ENCODE data around the gene CD8A.

The CD8A gene

GRCh38 chr2:86800856-86801567 is 10.3 kb upstream of the CD8A start:
- no peaks in the 10 kb centered on the region for H3K4me1 ChIP-seq (ENCODE audit: insufficient read depth, low read length)
- peaks cover 13% of the 10 kb centered on the region for H3K27me3 ChIP-seq (ENCODE audit: insufficient read depth, low read length)
- peaks cover 10% of the 10 kb centered on the region for H3K9me3 ChIP-seq (ENCODE audit: low read length)
- H2AFZ ChIP-seq (ENCODE audit: low read depth, low read length) = no peak overlapping the region
- no peaks in the 10 kb centered on the region for H3K36me3 ChIP-seq (ENCODE audit: insufficient read depth, low read length)
- H3K4me3 ChIP-seq (ENCODE audit: low read length) = no peak overlapping the region

- H3K36me3 ChIP-seq (ENCODE audit: insufficient read depth, low read length) = no peaks in the 10 kb centered on the region
- no peak overlapping the region for H3K4me3 ChIP-seq (ENCODE audit: low read length)
- peaks cover 10% of the 10 kb centered on the region for H3K9me3 ChIP-seq (ENCODE audit: low read length)
- H3K4me1 ChIP-seq (ENCODE audit: insufficient read depth, low read length) = peaks cover 4% of the 10 kb centered on the region
- H3K27me3 ChIP-seq (ENCODE audit: insufficient read depth, low read length) = peaks cover 57% of the 10 kb centered on the region
- no peak overlapping the region for H2AFZ ChIP-seq (ENCODE audit: low read depth, low read length)
Measured at GRCh38 chr2:86794861-86795260, 4.1 kb upstream of the CD8A start.

GRCh38 chr2:86793752-86794151 is 3.0 kb upstream of the CD8A start:
- H3K4me1 ChIP-seq (ENCODE audit: insufficient read depth, low read length) = peaks cover 4% of the 10 kb centered on the region
- no peak overlapping the region for H2AFZ ChIP-seq (ENCODE audit: low read depth, low read length)
- peaks cover 10% of the 10 kb centered on the region for H3K9me3 ChIP-seq (ENCODE audit: low read length)
- peaks cover 69% of the 10 kb centered on the region for H3K27me3 ChIP-seq (ENCODE audit: insufficient read depth, low read length)
- no peak overlapping the region for H3K4me3 ChIP-seq (ENCODE audit: low read length)
- no peaks in the 10 kb centered on the region for H3K36me3 ChIP-seq (ENCODE audit: insufficient read depth, low read length)

GRCh38 chr2:86791573-86791972 is 860 bp upstream of the CD8A start:
- no peak overlapping the region for H3K4me3 ChIP-seq (ENCODE audit: low read length)
- H3K27me3 ChIP-seq (ENCODE audit: insufficient read depth, low read length) = peaks cover 78% of the 10 kb centered on the region
- H2AFZ ChIP-seq (ENCODE audit: low read depth, low read length) = no peak overlapping the region
- peaks cover 2% of the 10 kb centered on the region for H3K9me3 ChIP-seq (ENCODE audit: low read length)
- H3K36me3 ChIP-seq (ENCODE audit: insufficient read depth, low read length) = no peaks in the 10 kb centered on the region
- peaks cover 4% of the 10 kb centered on the region for H3K4me1 ChIP-seq (ENCODE audit: insufficient read depth, low read length)

- no peaks in the 10 kb centered on the region for H3K9me3 ChIP-seq (ENCODE audit: low read length)
- no peak overlapping the region for H3K4me3 ChIP-seq (ENCODE audit: low read length)
- H2AFZ ChIP-seq (ENCODE audit: low read depth, low read length) = no peak overlapping the region
- H3K4me1 ChIP-seq (ENCODE audit: insufficient read depth, low read length) = peaks cover 4% of the 10 kb centered on the region
- H3K27me3 ChIP-seq (ENCODE audit: insufficient read depth, low read length) = peaks cover 87% of the 10 kb centered on the region
- no peaks in the 10 kb centered on the region for H3K36me3 ChIP-seq (ENCODE audit: insufficient read depth, low read length)
Measured at GRCh38 chr2:86790134-86790675, 508 bp downstream of the CD8A start.

- H3K4me1 ChIP-seq (ENCODE audit: insufficient read depth, low read length) = peaks cover 4% of the 10 kb centered on the region
- H3K9me3 ChIP-seq (ENCODE audit: low read length) = no peaks in the 10 kb centered on the region
- peaks cover 82% of the 10 kb centered on the region for H3K27me3 ChIP-seq (ENCODE audit: insufficient read depth, low read length)
- H2AFZ ChIP-seq (ENCODE audit: low read depth, low read length) = no peak overlapping the region
- no peak overlapping the region for H3K4me3 ChIP-seq (ENCODE audit: low read length)
- no peaks in the 10 kb centered on the region for H3K36me3 ChIP-seq (ENCODE audit: insufficient read depth, low read length)
Measured at GRCh38 chr2:86789687-86790133, 1.0 kb downstream of the CD8A start.

- H3K27me3 ChIP-seq (ENCODE audit: insufficient read depth, low read length) = peaks cover 79% of the 10 kb centered on the region
- peaks cover 4% of the 10 kb centered on the region for H3K4me1 ChIP-seq (ENCODE audit: insufficient read depth, low read length)
- H3K4me3 ChIP-seq (ENCODE audit: low read length) = no peak overlapping the region
- H3K36me3 ChIP-seq (ENCODE audit: insufficient read depth, low read length) = no peaks in the 10 kb centered on the region
- H3K9me3 ChIP-seq (ENCODE audit: low read length) = no peaks in the 10 kb centered on the region
- H2AFZ ChIP-seq (ENCODE audit: low read depth, low read length) = peak overlapping the region; percentile 85
Measured at GRCh38 chr2:86788881-86789686, 1.6 kb downstream of the CD8A start.

- Histone ChIP-seq H3K36me3 (ENCODE audit: insufficient read depth, low read length) (no peaks in the 10 kb centered on the region), H3K4me1 (ENCODE audit: insufficient read depth, low read length) (peaks cover 4% of the 10 kb centered on the region), H3K4me3 (ENCODE audit: low read length) (no peak overlapping the region), H2AFZ (ENCODE audit: low read depth, low read length) (no peak overlapping the region), H3K9me3 (ENCODE audit: low read length) (no peaks in the 10 kb centered on the region), H3K27me3 (ENCODE audit: insufficient read depth, low read length) (peaks cover 78% of the 10 kb centered on the region)
Measured at GRCh38 chr2:86788165-86788564, 2.5 kb downstream of the CD8A start.

GRCh38 chr2:86787736-86788135 is 3.0 kb downstream of the CD8A start:
- H3K36me3 ChIP-seq (ENCODE audit: insufficient read depth, low read length) = no peaks in the 10 kb centered on the region
- no peak overlapping the region for H2AFZ ChIP-seq (ENCODE audit: low read depth, low read length)
- H3K4me3 ChIP-seq (ENCODE audit: low read length) = no peak overlapping the region
- no peaks in the 10 kb centered on the region for H3K9me3 ChIP-seq (ENCODE audit: low read length)
- H3K27me3 ChIP-seq (ENCODE audit: insufficient read depth, low read length) = peaks cover 74% of the 10 kb centered on the region
- H3K4me1 ChIP-seq (ENCODE audit: insufficient read depth, low read length) = peaks cover 4% of the 10 kb centered on the region

- H3K9me3 ChIP-seq (ENCODE audit: low read length) = no peaks in the 10 kb centered on the region
- no peaks in the 10 kb centered on the region for H3K36me3 ChIP-seq (ENCODE audit: insufficient read depth, low read length)
- H3K4me1 ChIP-seq (ENCODE audit: insufficient read depth, low read length) = no peaks in the 10 kb centered on the region
- no peak overlapping the region for H3K4me3 ChIP-seq (ENCODE audit: low read length)
- peaks cover 59% of the 10 kb centered on the region for H3K27me3 ChIP-seq (ENCODE audit: insufficient read depth, low read length)
- no peak overlapping the region for H2AFZ ChIP-seq (ENCODE audit: low read depth, low read length)
Measured at GRCh38 chr2:86786001-86786536, 4.6 kb downstream of the CD8A start.

- H3K4me3 ChIP-seq (ENCODE audit: low read length) = no peak overlapping the region
- no peaks in the 10 kb centered on the region for H3K4me1 ChIP-seq (ENCODE audit: insufficient read depth, low read length)
- no peaks in the 10 kb centered on the region for H3K9me3 ChIP-seq (ENCODE audit: low read length)
- H3K36me3 ChIP-seq (ENCODE audit: insufficient read depth, low read length) = no peaks in the 10 kb centered on the region
- H2AFZ ChIP-seq (ENCODE audit: low read depth, low read length) = no peak overlapping the region
- H3K27me3 ChIP-seq (ENCODE audit: insufficient read depth, low read length) = peaks cover 54% of the 10 kb centered on the region
Measured at GRCh38 chr2:86785456-86785855, 5.3 kb downstream of the CD8A start.

GRCh38 chr2:86783615-86784339 is 6.9 kb downstream of the CD8A start:
- Histone ChIP-seq H3K4me3 (ENCODE audit: low read length) (no peak overlapping the region), H3K27me3 (ENCODE audit: insufficient read depth, low read length) (peaks cover 37% of the 10 kb centered on the region), H3K36me3 (ENCODE audit: insufficient read depth, low read length) (no peaks in the 10 kb centered on the region), H3K9me3 (ENCODE audit: low read length) (no peaks in the 10 kb centered on the region), H2AFZ (ENCODE audit: low read depth, low read length) (no peak overlapping the region), H3K4me1 (ENCODE audit: insufficient read depth, low read length) (no peaks in the 10 kb centered on the region)
